Activated naive CD4-positive, alpha-beta T cell treated with anti-CD3 and anti-CD28 coated beads, Interleukin-2, amount 10 ng/mL, durations not matched to agents 7 days and 5 days (primary cell): ENCODE data around the gene TP53TG3.
"Not testable (repeated sequence)": the region's sequence is repeated elsewhere in the genome, so short reads cannot be mapped to it uniquely, and the experiment has no call there.

Source experiments
- CTCF ChIA-PET: fragments of 350-600 bp; sonication (Branson Sonifier 250); formaldehyde crosslinking; loops from one replicate; lab custom pipeline; 2021; ENCODE audit warnings: antibody characterized with exemption; lab: Charles Lee
- DNase-seq: peaks from one replicate; pipeline ENCODE4 v3.0.0-alpha.2; 2020
- H3K27ac Mint-ChIP-seq: one replicate; pipeline ENCODE4 v1.8.0; 2021; ENCODE audit warnings: mild to moderate bottlenecking, moderate library complexity, mixed read lengths
- H3K27me3 Mint-ChIP-seq: one replicate; pipeline ENCODE4 v1.8.0; 2021; ENCODE audit warnings: mild to moderate bottlenecking, mixed read lengths
- H3K36me3 Mint-ChIP-seq: one replicate; pipeline ENCODE4 v1.8.0; 2021; ENCODE audit warnings: mixed read lengths
- H3K4me1 Mint-ChIP-seq: one replicate; pipeline ENCODE4 v1.8.0; 2021; ENCODE audit warnings: mixed read lengths
- H3K4me3 Mint-ChIP-seq: one replicate; pipeline ENCODE4 v1.8.0; 2021; ENCODE audit warnings: mild to moderate bottlenecking, moderate library complexity, mixed read lengths
- H3K9me3 Mint-ChIP-seq: one replicate; pipeline ENCODE4 v1.8.0; 2021; ENCODE audit warnings: mixed read lengths

Gene TP53TG3

GRCh38 chr16:32676065-32676464 lies at the start of gene TP53TG3:
Gene TP53TG3, minus strand, starts transcription at chr16:32676165. Its CDS starts 68 bp downstream, at chr16:32676097.
- H3K4me1 Mint-ChIP-seq, H3K4me3 Mint-ChIP-seq, H3K27me3 Mint-ChIP-seq, DNase-seq, H3K36me3 Mint-ChIP-seq, CTCF ChIA-PET, H3K27ac Mint-ChIP-seq, H3K9me3 Mint-ChIP-seq: not testable (repeated sequence)

DNA sequence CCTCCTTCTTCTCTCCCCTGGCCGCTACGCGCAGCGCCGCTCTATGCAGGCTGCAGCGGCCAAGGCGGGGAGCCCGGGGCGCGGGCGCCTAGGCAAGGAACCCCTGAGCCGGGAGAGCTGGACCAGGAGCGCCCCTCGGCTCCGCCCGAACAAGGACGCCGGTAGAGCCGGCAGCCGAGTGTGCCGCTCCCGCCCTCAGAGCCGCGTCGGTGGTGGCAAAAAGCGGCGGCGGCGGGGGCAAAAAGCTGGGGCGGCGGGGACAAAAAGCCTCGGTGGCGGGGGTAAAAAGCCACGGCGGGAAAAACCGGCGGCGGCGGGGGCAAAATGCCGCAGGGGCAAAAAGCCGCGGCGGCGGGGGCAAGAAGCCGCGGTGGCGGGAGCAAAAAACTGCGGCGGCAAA lies 25.1 kb downstream of the TP53TG3 start:
- H3K9me3 Mint-ChIP-seq, H3K4me1 Mint-ChIP-seq, H3K27ac Mint-ChIP-seq, CTCF ChIA-PET, H3K27me3 Mint-ChIP-seq, H3K36me3 Mint-ChIP-seq, DNase-seq, H3K4me3 Mint-ChIP-seq: not testable (repeated sequence)

DNA sequence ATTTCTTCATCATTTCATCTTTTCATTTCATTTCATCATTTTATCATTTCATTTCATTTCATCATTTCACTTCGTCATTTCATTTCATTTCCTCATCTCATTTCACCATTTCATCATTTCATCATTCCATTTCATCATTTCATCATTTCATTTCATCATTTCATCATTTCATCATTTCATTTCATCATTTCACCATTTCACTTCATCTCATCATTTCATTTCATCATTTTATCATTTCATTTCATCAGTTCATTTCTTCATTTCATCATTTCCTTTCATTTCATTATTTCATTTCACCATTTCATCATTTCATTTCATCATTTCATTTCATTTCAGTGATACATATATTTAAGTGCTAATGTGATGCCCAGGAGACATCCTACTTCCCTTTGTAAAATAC lies 28.4 kb downstream of the TP53TG3 start:
- H3K9me3 Mint-ChIP-seq: peaks cover 15% of the 10 kb centered on the region
- H3K4me3 Mint-ChIP-seq, H3K4me1 Mint-ChIP-seq, CTCF ChIA-PET, H3K27ac Mint-ChIP-seq, H3K27me3 Mint-ChIP-seq, H3K36me3 Mint-ChIP-seq, DNase-seq: not testable (repeated sequence)

DNA sequence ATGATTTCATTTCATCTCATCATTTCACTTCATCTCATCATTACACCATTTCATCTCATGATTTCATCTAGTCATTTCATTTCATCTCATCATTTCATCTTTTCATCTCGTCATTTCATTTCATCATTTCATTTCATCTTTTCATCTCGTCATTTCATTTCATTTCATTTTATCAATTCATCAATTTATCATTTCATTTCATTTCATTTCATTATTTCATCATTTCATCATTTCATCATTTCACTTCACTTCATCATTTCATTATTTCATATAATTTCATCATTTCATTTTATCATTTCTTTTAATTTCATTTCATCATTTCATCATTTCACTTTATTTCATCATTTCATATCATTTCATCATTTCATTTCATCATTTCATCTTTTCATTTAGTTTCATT lies 29.2 kb downstream of the TP53TG3 start:
- H3K4me1 Mint-ChIP-seq, H3K27ac Mint-ChIP-seq, H3K4me3 Mint-ChIP-seq: not testable (repeated sequence)

GRCh38 chr16:32646177-32646576 lies 29.8 kb downstream of the TP53TG3 start:
- H3K4me1 Mint-ChIP-seq, H3K36me3 Mint-ChIP-seq, DNase-seq, H3K27me3 Mint-ChIP-seq, H3K4me3 Mint-ChIP-seq, H3K27ac Mint-ChIP-seq, CTCF ChIA-PET: not testable (repeated sequence)
- H3K9me3 Mint-ChIP-seq: peaks cover 15% of the 10 kb centered on the region

More for the DNA sequence above, 29.2 kb downstream of the TP53TG3 start:
- DNase-seq, CTCF ChIA-PET, H3K27me3 Mint-ChIP-seq, H3K36me3 Mint-ChIP-seq: not testable (repeated sequence)
- H3K9me3 Mint-ChIP-seq: peaks cover 15% of the 10 kb centered on the region

- H3K4me3 Mint-ChIP-seq, H3K4me1 Mint-ChIP-seq, H3K27ac Mint-ChIP-seq, DNase-seq, H3K27me3 Mint-ChIP-seq, CTCF ChIA-PET, H3K36me3 Mint-ChIP-seq: not testable (repeated sequence)
- H3K9me3 Mint-ChIP-seq: peaks cover 15% of the 10 kb centered on the region
Measured at GRCh38 chr16:32645278-32645908, 30.6 kb downstream of the TP53TG3 start.

- DNase-seq, H3K27ac Mint-ChIP-seq, H3K36me3 Mint-ChIP-seq, H3K4me3 Mint-ChIP-seq, H3K27me3 Mint-ChIP-seq, CTCF ChIA-PET, H3K4me1 Mint-ChIP-seq: not testable (repeated sequence)
- H3K9me3 Mint-ChIP-seq: peaks cover 15% of the 10 kb centered on the region
Measured at GRCh38 chr16:32644715-32645114, 31.2 kb downstream of the TP53TG3 start.

DNA sequence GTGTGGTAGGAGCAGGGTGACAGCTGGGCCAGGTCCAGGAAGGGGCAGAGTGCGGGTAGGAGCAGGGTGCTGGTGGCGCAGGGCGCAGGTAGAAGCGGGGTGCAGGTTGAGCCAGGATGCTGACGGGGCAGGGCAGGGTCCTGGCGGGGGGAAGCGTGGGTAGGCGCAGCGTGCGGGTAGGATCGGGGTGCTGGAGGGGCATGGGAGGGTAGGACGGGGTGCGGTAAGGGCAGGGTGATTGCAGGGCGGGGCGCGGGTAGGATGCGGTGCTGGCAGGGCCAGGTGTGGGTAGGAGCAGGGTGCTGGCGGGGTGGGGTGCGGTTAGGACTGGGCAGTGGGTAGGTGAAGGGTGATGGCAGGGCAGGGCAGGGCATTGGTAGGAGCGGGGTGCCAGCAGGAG lies 38.4 kb downstream of the TP53TG3 start:
- H3K36me3 Mint-ChIP-seq, H3K9me3 Mint-ChIP-seq, H3K4me1 Mint-ChIP-seq, DNase-seq, H3K27me3 Mint-ChIP-seq, CTCF ChIA-PET, H3K27ac Mint-ChIP-seq, H3K4me3 Mint-ChIP-seq: not testable (repeated sequence)

GRCh38 chr16:32632096-32632495 lies 43.9 kb downstream of the TP53TG3 start:
- DNase-seq, H3K4me3 Mint-ChIP-seq, H3K27me3 Mint-ChIP-seq, H3K4me1 Mint-ChIP-seq, H3K27ac Mint-ChIP-seq, CTCF ChIA-PET, H3K9me3 Mint-ChIP-seq, H3K36me3 Mint-ChIP-seq: not testable (repeated sequence)
